Fibroblast of skin of left biceps (primary cell): ENCODE measurements around the gene C14orf132.
"Not testable (repeated sequence)": the region's sequence is repeated elsewhere in the genome, so short reads cannot be mapped to it uniquely, and the experiment has no call there.

Source experiments
- DNase-seq, 2 experiments: peaks; one replicate each; pipeline ENCODE4 v3.0.0-alpha.2; 2013; ENCODE audit warnings: low read depth in 2 of 2

The C14orf132 gene

GRCh38 chr14:96038920-96039632, at the start of gene C14orf132:
Gene C14orf132, plus strand, starts transcription at chr14:96039362. Its CDS starts 139 bp downstream, at chr14:96039501.
- DNase-seq = no peak

GRCh38 chr14:95993768-95994592, 45.2 kb upstream of the C14orf132 start:
- DNase-seq = peak; percentile 9 to 10

- DNase-seq = no peak
Observed at GRCh38 chr14:95994593-95994928, 44.6 kb upstream of the C14orf132 start.

- DNase-seq = peak; percentile 2 to 9
Observed at GRCh38 chr14:95998656-95999055, 40.5 kb upstream of the C14orf132 start.

GRCh38 chr14:96001866-96002497, 37.2 kb upstream of the C14orf132 start:
- no peak for DNase-seq

GRCh38 chr14:96002498-96002884, 36.7 kb upstream of the C14orf132 start:
- DNase-seq = no peak

GRCh38 chr14:96011131-96011530, 28.0 kb upstream of the C14orf132 start:
- no peak for DNase-seq

GRCh38 chr14:96011607-96012006, 27.6 kb upstream of the C14orf132 start:
- no peak for DNase-seq

- not testable (repeated sequence) for DNase-seq
Observed at GRCh38 chr14:96012757-96013156, 26.4 kb upstream of the C14orf132 start.

- DNase-seq = no peak
Observed at GRCh38 chr14:96014176-96014575, 25.0 kb upstream of the C14orf132 start.

GRCh38 chr14:96016501-96017160, 22.5 kb upstream of the C14orf132 start:
- no peak for DNase-seq

GRCh38 chr14:96017882-96018281, 21.3 kb upstream of the C14orf132 start:
- DNase-seq = no peak

GRCh38 chr14:96027431-96028355, 11.5 kb upstream of the C14orf132 start:
- DNase-seq = no peak

GRCh38 chr14:96029089-96029645, 10.0 kb upstream of the C14orf132 start:
- no peak for DNase-seq

GRCh38 chr14:96030108-96030760, 8.9 kb upstream of the C14orf132 start:
- DNase-seq = no peak

- no peak for DNase-seq
Observed at GRCh38 chr14:96031691-96032090, 7.5 kb upstream of the C14orf132 start.

GRCh38 chr14:96035456-96035855, 3.7 kb upstream of the C14orf132 start:
- DNase-seq = no peak

GRCh38 chr14:96037891-96038557, 1.1 kb upstream of the C14orf132 start:
- no peak for DNase-seq

GRCh38 chr14:96038558-96038919, 623 bp upstream of the C14orf132 start:
- DNase-seq = no peak
